ENCODE measurements around the gene MYCBP. TPM values are rescaled to one million over a fixed set of nuclear protein-coding genes. Genes with fewer than 3 reads are reported as not detected.

The MYCBP gene
- total and polyA plus RNA-seq, 2 of the 8 experiments (the other 6 are each of a cell fraction or from before 2014, with no cell fraction given), result 22.4 to 38.2 TPM

- no peak for TF ChIP-seq FOSL1 (IDR thresholded peaks at IDR 0.05; ENCODE audit: insufficient read depth, low read depth, low read length)
- TF ChIP-seq ATF3 (IDR thresholded peaks at IDR 0.05; ENCODE audit: insufficient read depth, low read depth, low read length), result no peak
Measured at GRCh38 chr1:38889589-38889988, 16.4 kb upstream of the MYCBP start (continued).
